ENCODE measurements around the gene RASGRP2.

Gene RASGRP2

DNA sequence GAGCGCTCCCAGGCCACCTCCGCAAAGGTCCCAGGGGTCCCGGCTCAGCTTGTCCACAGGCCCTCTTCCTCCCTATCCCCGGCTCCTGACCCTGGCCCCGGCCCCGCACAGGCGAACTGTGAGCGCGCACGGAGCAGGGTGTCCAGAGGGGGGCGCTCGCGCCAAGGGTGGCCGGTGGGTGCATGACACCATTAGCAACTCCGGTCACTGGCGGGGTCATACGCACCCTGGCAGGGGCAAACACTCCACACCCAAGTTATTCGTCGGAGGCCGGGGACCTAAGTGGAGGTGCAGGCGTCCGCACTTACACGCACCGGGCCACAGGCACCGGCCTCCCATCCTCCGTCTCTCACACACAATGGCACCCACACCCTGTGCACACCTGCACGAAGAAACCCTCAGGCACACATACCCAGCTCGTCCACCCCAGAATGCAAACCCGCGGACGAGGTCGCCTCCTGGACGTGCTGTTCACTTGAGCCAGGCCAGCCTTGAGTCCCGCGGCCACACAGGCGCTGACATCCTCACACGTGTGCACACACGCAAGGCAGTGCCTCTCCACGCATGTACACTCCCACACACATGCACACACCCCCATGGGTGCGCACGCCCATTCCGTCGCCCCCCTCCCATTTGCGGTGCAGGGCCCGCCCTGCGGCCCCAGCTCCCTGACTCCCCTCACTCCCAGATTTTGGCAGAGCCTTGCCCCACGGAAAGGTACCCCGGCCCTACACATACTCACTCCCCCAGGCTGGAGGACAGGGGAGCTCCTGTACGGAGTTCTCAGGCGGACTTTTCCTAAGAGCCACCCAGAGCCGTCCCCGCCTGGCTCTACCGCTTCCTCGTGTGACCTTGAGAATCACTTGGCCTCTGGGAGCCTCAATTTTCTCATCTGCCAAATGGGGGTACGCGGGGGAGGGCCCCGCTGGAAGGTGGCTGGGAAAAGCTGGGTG lies at the start of gene RASGRP2:
Gene RASGRP2, minus strand, starts transcription at position 552 of the 953 bp plus-strand sequence. CDS start 1,276 bp downstream, outside the sequence.
- peak; percentile 84 for DNase-seq (ENCODE audit: low spot score)
- in situ Hi-C loops (cut with MboI; ENCODE audit: low sequenced_read_pairs, unreplicated experiment) = no loop called here
- peak; percentile 85 for TF ChIP-seq CTCF (IDR thresholded peaks at IDR 0.05; ENCODE audit: borderline replicate concordance, control extremely low read depth, extremely low read depth, insufficient read depth, missing control alignments)

DNA sequence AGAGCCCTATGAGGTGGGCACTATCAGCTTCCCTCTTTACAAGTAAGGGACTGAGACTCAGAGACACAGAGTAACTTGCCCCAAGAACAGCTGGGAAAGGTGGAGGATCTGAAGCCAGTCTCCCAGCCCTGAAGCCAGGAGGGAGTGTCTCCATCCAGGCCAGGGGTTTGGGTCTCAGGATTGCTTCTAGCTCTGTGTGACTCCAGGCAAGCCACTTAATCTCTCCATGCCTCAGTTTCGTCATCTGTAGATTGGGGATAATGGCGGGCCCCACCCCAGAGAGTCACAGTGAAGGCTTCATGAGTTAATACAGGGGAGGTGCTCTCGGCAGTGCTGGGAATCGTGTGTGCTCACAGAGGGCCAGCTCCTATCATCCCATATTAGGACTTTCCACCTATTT lies 48.5 kb upstream of the RASGRP2 start:
- no peak for DNase-seq (ENCODE audit: low spot score)
- in situ Hi-C loops (cut with MboI; ENCODE audit: low sequenced_read_pairs, unreplicated experiment) = no loop called here
- TF ChIP-seq CTCF (IDR thresholded peaks at IDR 0.05; ENCODE audit: borderline replicate concordance, control extremely low read depth, extremely low read depth, insufficient read depth, missing control alignments) = no peak

- TF ChIP-seq CTCF (IDR thresholded peaks at IDR 0.05; ENCODE audit: borderline replicate concordance, control extremely low read depth, extremely low read depth, insufficient read depth, missing control alignments) = no peak
- in situ Hi-C loops (cut with MboI; ENCODE audit: low sequenced_read_pairs, unreplicated experiment) = no loop called here
- peak; percentile 12 for DNase-seq (ENCODE audit: low spot score)
Measured at GRCh38 chr11:64791781-64792291, 47.9 kb upstream of the RASGRP2 start.

DNA sequence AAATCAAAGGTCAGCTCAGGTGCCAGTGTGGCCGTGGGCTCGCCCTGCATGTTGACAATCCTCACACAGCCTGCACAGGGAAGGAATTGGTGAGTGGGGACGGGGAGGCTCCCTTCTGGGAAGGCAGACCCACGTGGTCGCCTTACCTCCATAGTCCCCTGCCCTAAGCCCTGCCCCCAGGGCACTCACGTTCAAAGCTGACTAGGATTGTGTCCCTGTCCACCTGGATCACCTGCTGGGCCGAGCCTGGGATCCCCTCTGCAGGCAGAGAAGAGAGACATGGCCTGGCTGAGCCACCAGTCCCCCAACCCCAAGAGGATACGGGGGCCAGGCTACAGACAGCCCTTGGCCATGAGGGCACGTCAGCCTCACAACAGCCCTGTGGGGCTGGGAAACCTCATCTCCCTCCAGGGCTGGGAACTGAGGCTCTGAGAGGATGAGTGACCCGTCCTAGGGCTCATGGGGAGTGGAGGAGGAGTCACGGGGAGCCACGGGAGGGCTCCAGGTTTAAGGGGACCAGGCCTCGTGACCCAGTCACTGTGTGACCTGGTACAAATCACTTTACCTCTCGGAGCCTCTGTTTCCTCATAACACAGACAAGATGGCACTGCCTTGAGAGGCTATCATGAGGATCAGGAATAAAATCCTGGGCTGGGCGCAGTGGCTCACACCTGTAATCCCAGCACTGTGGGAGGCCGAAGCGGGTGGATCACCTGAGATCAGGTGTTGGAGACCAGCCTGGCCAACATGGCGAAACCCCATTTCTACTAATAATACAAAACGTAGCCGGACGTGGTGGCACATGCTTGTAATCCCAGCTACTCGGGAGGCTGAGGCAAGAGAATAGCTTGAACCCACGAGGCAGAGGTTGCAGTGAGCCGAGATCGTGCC lies 46.5 kb upstream of the RASGRP2 start:
- DNase-seq (ENCODE audit: low spot score) = peak; percentile 9
- in situ Hi-C loops (cut with MboI; ENCODE audit: low sequenced_read_pairs, unreplicated experiment) = no loop called here
- no peak for TF ChIP-seq CTCF (IDR thresholded peaks at IDR 0.05; ENCODE audit: borderline replicate concordance, control extremely low read depth, extremely low read depth, insufficient read depth, missing control alignments)

DNA sequence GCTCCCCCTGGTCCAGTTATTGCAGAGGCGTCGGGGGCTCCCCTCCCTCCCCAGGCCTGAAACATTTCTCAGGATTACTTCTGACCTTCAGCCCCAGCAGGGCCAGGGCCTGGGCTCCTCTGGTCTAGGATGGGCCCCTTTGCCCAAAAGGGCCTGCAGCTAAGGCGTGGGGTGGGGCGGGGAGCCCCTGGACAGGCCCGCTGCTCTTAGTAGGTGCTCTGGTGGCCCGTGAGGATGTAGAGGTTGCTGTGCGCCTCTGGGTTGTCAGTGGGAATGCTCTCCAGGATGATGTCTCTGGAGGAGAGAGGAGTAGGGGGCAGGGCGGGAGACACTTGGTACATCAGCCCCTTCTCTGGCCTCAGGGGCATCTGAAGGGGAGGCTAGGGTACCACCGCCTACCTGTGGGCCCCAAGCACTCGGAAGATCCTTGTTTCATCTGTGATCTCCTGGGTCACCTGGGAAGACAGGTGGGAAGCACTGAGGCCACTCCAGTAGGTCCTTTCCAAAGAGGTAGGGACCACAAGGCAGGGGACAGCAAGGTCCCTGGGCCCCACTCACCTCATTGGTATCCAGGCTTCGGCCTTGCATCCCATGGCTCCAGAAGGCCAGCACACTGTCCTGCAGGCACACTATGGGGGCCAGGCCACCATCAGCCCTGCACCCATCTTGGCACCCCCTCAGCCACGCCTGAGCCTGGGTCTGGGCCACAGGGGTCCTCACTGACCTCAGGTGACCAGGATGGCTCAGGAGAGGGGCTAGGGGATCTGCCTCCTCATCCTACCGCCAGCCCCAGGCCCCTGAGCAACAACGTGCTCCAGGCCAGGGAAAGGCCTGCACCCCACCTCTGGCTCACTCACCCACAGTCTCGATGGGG lies 45.6 kb upstream of the RASGRP2 start:
- in situ Hi-C loops (cut with MboI; ENCODE audit: low sequenced_read_pairs, unreplicated experiment) = no loop called here
- peak; percentile 16 for DNase-seq (ENCODE audit: low spot score)
- no peak for TF ChIP-seq CTCF (IDR thresholded peaks at IDR 0.05; ENCODE audit: borderline replicate concordance, control extremely low read depth, extremely low read depth, insufficient read depth, missing control alignments)

Data from GM13976 (cell line).